Suprapubic skin (tissue), 3 donors: ENCODE results near the gene NCOA5.

Experiments
- EP300 ChIP-seq: sonication (generic); formaldehyde crosslinking; IDR thresholded peaks from one replicate; pipeline ENCODE4 v1.6.1; 2017; ENCODE audit warnings: antibody characterized with exemption
- TF ChIP-seq, protein P1 (sequence below), 2 donors: fragments of 200-600 bp in 1 of 2; fragments of 450-650 bp in 1 of 2; sonication (generic) in 1 of 2; IDR thresholded peaks; one replicate each; pipeline ENCODE4 v1.5.1; 2016 to 2019; ENCODE audit warnings: antibody characterized with exemption in 2 of 2, mild to moderate bottlenecking in 1 of 2, moderate library complexity in 1 of 2

DNA sequence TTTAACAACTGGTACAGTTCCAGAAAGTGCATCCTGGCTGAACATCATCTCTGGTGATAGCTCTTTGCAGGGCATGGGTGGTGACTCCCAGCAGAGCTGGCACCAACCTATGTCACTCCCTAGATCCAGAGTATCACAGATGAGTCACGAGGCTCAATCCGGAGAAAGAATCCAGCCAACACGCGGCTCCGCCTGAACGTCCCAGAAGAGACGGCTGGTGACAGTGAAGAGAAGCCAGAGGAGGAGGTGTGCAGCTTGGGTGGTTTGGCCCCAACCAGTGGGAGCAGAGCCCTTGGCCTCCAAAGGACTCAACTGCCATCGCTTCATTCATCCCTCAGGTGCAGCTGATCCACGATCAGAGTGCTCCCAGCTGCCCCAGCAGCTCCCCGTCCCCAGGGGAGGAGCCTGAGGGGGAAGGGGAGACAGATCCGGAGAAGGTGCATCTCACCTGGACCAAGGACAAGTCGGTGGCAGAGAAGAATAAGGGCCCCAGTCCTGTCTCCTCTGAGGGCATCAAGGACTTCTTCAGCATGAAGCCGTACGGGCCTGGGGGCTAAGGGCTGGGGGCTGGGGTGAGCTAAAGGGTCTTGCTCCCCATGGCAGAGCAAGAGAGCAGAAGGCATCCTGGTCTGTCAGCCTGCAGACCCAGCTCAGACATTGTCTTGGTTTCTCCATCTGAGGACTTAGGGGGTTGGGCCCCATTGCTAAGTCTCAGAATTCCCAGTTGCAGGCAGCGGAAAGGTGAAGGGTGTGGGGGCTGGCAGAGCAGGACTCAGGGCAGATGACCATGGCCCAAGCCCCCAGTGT lies 33.5 kb downstream of the NCOA5 start:
- TF ChIP-seq, protein P1, sequence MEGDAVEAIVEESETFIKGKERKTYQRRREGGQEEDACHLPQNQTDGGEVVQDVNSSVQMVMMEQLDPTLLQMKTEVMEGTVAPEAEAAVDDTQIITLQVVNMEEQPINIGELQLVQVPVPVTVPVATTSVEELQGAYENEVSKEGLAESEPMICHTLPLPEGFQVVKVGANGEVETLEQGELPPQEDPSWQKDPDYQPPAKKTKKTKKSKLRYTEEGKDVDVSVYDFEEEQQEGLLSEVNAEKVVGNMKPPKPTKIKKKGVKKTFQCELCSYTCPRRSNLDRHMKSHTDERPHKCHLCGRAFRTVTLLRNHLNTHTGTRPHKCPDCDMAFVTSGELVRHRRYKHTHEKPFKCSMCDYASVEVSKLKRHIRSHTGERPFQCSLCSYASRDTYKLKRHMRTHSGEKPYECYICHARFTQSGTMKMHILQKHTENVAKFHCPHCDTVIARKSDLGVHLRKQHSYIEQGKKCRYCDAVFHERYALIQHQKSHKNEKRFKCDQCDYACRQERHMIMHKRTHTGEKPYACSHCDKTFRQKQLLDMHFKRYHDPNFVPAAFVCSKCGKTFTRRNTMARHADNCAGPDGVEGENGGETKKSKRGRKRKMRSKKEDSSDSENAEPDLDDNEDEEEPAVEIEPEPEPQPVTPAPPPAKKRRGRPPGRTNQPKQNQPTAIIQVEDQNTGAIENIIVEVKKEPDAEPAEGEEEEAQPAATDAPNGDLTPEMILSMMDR (IDR thresholded peaks at IDR 0.05), result no peak
- TF ChIP-seq EP300, result no peak
